Prostate gland (tissue), 2 donors: ENCODE measurements around the gene ELOA.

Experiments
- CTCF ChIP-seq, 4 experiments: fragments of 200-600 bp in 2 of 4; fragments of 450-650 bp in 2 of 4; sonication (generic) in 2 of 4; IDR thresholded peaks; 1 replicate in 3 of 4; 2 replicates in 1 of 4; pipeline ENCODE4 v1.5.1; 2016 to 2019; ENCODE audit warnings: antibody characterized with exemption in 4 of 4, mild to moderate bottlenecking in 2 of 4, moderate library complexity in 2 of 4
- POLR2A ChIP-seq: fragments of 450-650 bp; IDR thresholded peaks from one replicate; pipeline ENCODE4 v1.6.1; 2016; ENCODE audit warnings: antibody characterized with exemption, mild to moderate bottlenecking
- POLR2AphosphoS5 ChIP-seq: sonication (generic); formaldehyde crosslinking; IDR thresholded peaks from one replicate; pipeline ENCODE4 v1.6.1; 2017; ENCODE audit warnings: antibody characterized with exemption

DNA sequence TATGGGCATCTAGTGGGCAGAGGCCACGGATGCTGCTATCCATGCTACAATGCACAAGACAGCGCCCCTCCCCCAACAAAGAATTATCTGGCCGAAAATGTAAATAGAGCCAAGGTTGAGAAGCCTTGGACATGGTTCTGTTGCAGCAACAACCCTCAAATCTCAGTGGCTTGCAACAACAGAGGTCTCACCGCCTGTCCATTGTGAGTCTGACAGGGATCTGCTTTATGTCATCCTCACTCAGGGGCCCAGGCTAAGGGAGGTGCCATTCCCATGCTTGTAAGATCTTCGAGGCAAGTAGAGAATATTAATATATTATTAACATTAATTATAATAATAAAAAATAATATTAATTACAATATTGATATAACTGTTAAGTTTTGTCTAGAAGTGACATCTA, 25.5 kb downstream of the ELOA start:
- TF ChIP-seq POLR2A, result no peak
- no peak for TF ChIP-seq CTCF (IDR thresholded peaks at IDR 0.05)
- TF ChIP-seq POLR2AphosphoS5, result no peak
